GM23338 (cell line): ENCODE measurements around the gene CD33. TPM values are rescaled to one million over a fixed set of nuclear protein-coding genes. Genes with fewer than 3 reads are reported as not detected.

Experiments
- ATAC-seq: fragments of 200-7000 bp; cut with Tn5 transposase; 3 replicates; pipeline ENCODE4 v1.9.1; 2020
- DNase-seq: peaks from one replicate; pipeline ENCODE4 v3.0.0-alpha.2; 2015; ENCODE audit warnings: low spot score
- H2AFZ ChIP-seq: fragments of 200-600 bp; sonication (generic); 2 replicates; pipeline ENCODE4 v1.8.0; 2016; ENCODE audit warnings: antibody characterized with exemption, mild to moderate bottlenecking, moderate library complexity
- H3F3A ChIP-seq: fragments of 200-600 bp; sonication (generic); replicated peaks from 2 replicates; pipeline ENCODE4 v1.8.0; 2017; ENCODE audit warnings: antibody characterized with exemption, mixed run types, low read depth
- H3K27ac ChIP-seq: fragments of 200-600 bp; sonication (generic); 2 replicates; pipeline ENCODE4 v1.6.1; 2016; ENCODE audit warnings: low read depth
- H3K27me3 ChIP-seq: fragments of 200-600 bp; sonication (generic); 2 replicates; pipeline ENCODE4 v1.8.0; 2016; ENCODE audit warnings: mild to moderate bottlenecking, mixed run types, moderate library complexity; ENCODE audit not compliant: insufficient read depth
- H3K36me3 ChIP-seq: fragments of 200-600 bp; sonication (generic); 2 replicates; pipeline ENCODE4 v1.8.0; 2016; ENCODE audit warnings: mild to moderate bottlenecking; ENCODE audit not compliant: insufficient read depth
- H3K4me1 ChIP-seq: fragments of 200-600 bp; sonication (generic); 2 replicates; pipeline ENCODE4 v1.8.0; 2016; ENCODE audit warnings: mild to moderate bottlenecking, moderate library complexity; ENCODE audit not compliant: insufficient read depth
- H3K4me2 ChIP-seq: fragments of 200-600 bp; sonication (generic); 2 replicates; pipeline ENCODE4 v1.7.1; 2017; ENCODE audit warnings: mixed run types
- H3K4me3 ChIP-seq: fragments of 200-600 bp; sonication (generic); 2 replicates; pipeline ENCODE4 v1.6.1; 2016; ENCODE audit warnings: mixed run types
- H3K79me2 ChIP-seq: fragments of 200-600 bp; sonication (generic); replicated peaks from 2 replicates; pipeline ENCODE4 v1.8.0; 2017; ENCODE audit warnings: mild to moderate bottlenecking; ENCODE audit not compliant: insufficient read depth
- H3K9me2 ChIP-seq: fragments of 200-600 bp; sonication (generic); 2 replicates; pipeline ENCODE4 v1.8.0; 2017; ENCODE audit not compliant: insufficient read depth
- H4K20me1 ChIP-seq: fragments of 200-600 bp; sonication (generic); replicated peaks from 2 replicates; pipeline ENCODE4 v1.8.0; 2017; ENCODE audit warnings: mild to moderate bottlenecking; ENCODE audit not compliant: insufficient read depth
- H3K27ac Mint-ChIP-seq: 2 replicates; pipeline ENCODE4 v1.8.0; 2020; ENCODE audit warnings: inconsistent platforms, mild to moderate bottlenecking, moderate library complexity, mixed read lengths
- H3K27me3 Mint-ChIP-seq: 3 replicates; pipeline ENCODE4 v1.8.0; 2022; ENCODE audit warnings: low read depth, mild to moderate bottlenecking, moderate library complexity, mixed read lengths, inconsistent platforms; ENCODE audit not compliant: insufficient read depth, poor library complexity
- H3K36me3 Mint-ChIP-seq: 3 replicates; pipeline ENCODE4 v1.8.0; 2021; ENCODE audit warnings: low read depth, mild to moderate bottlenecking, inconsistent platforms, moderate library complexity, mixed read lengths
- H3K4me1 Mint-ChIP-seq: 3 replicates; pipeline ENCODE4 v1.8.0; 2020; ENCODE audit warnings: mild to moderate bottlenecking, inconsistent platforms, mixed read lengths
- H3K4me3 Mint-ChIP-seq: 3 replicates; pipeline ENCODE4 v1.8.0; 2021; ENCODE audit warnings: moderate library complexity, mild to moderate bottlenecking, inconsistent platforms, mixed read lengths
- H3K9me3 Mint-ChIP-seq: 3 replicates; pipeline ENCODE4 v1.8.0; 2020; ENCODE audit warnings: moderate library complexity, mild to moderate bottlenecking, inconsistent platforms, mixed read lengths
- ZNF114 ChIP-seq: fragments of 250-450 bp; sonication (Bioruptor Pico); IDR thresholded peaks from 2 replicates; pipeline ENCODE4 v1.5.0; 2020; ENCODE audit warnings: mild to moderate bottlenecking, moderate library complexity
- ZNF331 ChIP-seq: fragments of 250-450 bp; sonication (Bioruptor Pico); IDR thresholded peaks from 2 replicates; pipeline ENCODE4 v1.5.0; 2020; ENCODE audit warnings: low read depth, mild to moderate bottlenecking, moderate library complexity
- polyA plus RNA-seq: library from polyadenylated mRNA; unstranded; fragments of >200 nt; fragmentation: Nextera tagmentation; extraction: Ambion mirVana; gene quantifications from 2 replicates; pipeline ENCODE4 v1.2.1, GENCODE V29; 2016
- total RNA-seq: library from RNA; depleted of rRNA; stranded (reverse); fragments of >200 nt; shearing (Covaris generic); gene quantifications from 2 replicates; pipeline ENCODE4 v1.2.3, GENCODE V29; 2014
- TF ChIP-seq, protein P1 (sequence below): fragments of 250-450 bp; sonication (Bioruptor Pico); IDR thresholded peaks from 2 replicates; pipeline ENCODE4 v1.5.0; 2020; ENCODE audit warnings: mild to moderate bottlenecking, moderate library complexity
- TF ChIP-seq, protein P2 (sequence below): IDR thresholded peaks from one replicate; pipeline ENCODE4 v1.6.1; 2018; ENCODE audit warnings: antibody characterized with exemption; ENCODE audit not compliant: unreplicated experiment

Gene CD33
- total and polyA plus RNA-seq, 2 experiments from 2014 or later: 0.45 TPM; not detected in 1

GRCh38 chr19:51203916-51204315 lies 21.0 kb upstream of the CD33 start:
- no peak overlapping the region for H3K4me2 ChIP-seq
- H3K4me1 ChIP-seq: no peaks in the 10 kb centered on the region
- no peak overlapping the region for H3K4me3 ChIP-seq
- DNase-seq (no peak), ATAC-seq (no peak)
- no peak overlapping the region for H2AFZ ChIP-seq
- no peaks in the 10 kb centered on the region for H3F3A ChIP-seq
- H3K36me3 Mint-ChIP-seq: no peaks in the 10 kb centered on the region; the same call in 2 of the 3 replicates
- H3K9me3 Mint-ChIP-seq: peaks cover 82% of the 10 kb centered on the region
- peaks cover 3% of the 10 kb centered on the region for H3K27me3 Mint-ChIP-seq
- H3K79me2 ChIP-seq: no peaks in the 10 kb centered on the region
- no peak overlapping the region for H3K4me3 Mint-ChIP-seq
- no peaks in the 10 kb centered on the region for H4K20me1 ChIP-seq
- no peak overlapping the region for H3K27ac ChIP-seq
- H3K36me3 ChIP-seq: no peaks in the 10 kb centered on the region
- H3K9me2 ChIP-seq: no peaks in the 10 kb centered on the region
- H3K27me3 ChIP-seq: no peaks in the 10 kb centered on the region
- no peaks in the 10 kb centered on the region for H3K4me1 Mint-ChIP-seq
- TF ChIP-seq, protein P1, sequence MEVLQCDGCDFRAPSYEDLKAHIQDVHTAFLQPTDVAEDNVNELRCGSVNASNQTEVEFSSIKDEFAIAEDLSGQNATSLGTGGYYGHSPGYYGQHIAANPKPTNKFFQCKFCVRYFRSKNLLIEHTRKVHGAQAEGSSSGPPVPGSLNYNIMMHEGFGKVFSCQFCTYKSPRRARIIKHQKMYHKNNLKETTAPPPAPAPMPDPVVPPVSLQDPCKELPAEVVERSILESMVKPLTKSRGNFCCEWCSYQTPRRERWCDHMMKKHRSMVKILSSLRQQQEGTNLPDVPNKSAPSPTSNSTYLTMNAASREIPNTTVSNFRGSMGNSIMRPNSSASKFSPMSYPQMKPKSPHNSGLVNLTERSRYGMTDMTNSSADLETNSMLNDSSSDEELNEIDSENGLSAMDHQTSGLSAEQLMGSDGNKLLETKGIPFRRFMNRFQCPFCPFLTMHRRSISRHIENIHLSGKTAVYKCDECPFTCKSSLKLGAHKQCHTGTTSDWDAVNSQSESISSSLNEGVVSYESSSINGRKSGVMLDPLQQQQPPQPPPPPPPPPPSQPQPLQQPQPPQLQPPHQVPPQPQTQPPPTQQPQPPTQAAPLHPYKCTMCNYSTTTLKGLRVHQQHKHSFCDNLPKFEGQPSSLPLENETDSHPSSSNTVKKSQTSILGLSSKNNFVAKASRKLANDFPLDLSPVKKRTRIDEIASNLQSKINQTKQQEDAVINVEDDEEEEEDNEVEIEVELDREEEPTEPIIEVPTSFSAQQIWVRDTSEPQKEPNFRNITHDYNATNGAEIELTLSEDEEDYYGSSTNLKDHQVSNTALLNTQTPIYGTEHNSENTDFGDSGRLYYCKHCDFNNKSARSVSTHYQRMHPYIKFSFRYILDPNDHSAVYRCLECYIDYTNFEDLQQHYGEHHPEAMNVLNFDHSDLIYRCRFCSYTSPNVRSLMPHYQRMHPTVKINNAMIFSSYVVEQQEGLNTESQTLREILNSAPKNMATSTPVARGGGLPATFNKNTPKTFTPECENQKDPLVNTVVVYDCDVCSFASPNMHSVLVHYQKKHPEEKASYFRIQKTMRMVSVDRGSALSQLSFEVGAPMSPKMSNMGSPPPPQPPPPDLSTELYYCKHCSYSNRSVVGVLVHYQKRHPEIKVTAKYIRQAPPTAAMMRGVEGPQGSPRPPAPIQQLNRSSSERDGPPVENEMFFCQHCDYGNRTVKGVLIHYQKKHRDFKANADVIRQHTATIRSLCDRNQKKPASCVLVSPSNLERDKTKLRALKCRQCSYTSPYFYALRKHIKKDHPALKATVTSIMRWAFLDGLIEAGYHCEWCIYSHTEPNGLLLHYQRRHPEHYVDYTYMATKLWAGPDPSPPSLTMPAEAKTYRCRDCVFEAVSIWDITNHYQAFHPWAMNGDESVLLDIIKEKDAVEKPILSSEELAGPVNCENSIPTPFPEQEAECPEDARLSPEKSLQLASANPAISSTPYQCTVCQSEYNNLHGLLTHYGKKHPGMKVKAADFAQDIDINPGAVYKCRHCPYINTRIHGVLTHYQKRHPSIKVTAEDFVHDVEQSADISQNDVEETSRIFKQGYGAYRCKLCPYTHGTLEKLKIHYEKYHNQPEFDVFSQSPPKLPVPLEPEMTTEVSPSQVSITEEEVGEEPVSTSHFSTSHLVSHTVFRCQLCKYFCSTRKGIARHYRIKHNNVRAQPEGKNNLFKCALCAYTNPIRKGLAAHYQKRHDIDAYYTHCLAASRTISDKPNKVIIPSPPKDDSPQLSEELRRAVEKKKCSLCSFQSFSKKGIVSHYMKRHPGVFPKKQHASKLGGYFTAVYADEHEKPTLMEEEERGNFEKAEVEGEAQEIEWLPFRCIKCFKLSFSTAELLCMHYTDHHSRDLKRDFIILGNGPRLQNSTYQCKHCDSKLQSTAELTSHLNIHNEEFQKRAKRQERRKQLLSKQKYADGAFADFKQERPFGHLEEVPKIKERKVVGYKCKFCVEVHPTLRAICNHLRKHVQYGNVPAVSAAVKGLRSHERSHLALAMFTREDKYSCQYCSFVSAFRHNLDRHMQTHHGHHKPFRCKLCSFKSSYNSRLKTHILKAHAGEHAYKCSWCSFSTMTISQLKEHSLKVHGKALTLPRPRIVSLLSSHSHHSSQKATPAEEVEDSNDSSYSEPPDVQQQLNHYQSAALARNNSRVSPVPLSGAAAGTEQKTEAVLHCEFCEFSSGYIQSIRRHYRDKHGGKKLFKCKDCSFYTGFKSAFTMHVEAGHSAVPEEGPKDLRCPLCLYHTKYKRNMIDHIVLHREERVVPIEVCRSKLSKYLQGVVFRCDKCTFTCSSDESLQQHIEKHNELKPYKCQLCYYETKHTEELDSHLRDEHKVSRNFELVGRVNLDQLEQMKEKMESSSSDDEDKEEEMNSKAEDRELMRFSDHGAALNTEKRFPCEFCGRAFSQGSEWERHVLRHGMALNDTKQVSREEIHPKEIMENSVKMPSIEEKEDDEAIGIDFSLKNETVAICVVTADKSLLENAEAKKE (CRISPR knock-in tag): no peak
- TF ChIP-seq, protein P2, sequence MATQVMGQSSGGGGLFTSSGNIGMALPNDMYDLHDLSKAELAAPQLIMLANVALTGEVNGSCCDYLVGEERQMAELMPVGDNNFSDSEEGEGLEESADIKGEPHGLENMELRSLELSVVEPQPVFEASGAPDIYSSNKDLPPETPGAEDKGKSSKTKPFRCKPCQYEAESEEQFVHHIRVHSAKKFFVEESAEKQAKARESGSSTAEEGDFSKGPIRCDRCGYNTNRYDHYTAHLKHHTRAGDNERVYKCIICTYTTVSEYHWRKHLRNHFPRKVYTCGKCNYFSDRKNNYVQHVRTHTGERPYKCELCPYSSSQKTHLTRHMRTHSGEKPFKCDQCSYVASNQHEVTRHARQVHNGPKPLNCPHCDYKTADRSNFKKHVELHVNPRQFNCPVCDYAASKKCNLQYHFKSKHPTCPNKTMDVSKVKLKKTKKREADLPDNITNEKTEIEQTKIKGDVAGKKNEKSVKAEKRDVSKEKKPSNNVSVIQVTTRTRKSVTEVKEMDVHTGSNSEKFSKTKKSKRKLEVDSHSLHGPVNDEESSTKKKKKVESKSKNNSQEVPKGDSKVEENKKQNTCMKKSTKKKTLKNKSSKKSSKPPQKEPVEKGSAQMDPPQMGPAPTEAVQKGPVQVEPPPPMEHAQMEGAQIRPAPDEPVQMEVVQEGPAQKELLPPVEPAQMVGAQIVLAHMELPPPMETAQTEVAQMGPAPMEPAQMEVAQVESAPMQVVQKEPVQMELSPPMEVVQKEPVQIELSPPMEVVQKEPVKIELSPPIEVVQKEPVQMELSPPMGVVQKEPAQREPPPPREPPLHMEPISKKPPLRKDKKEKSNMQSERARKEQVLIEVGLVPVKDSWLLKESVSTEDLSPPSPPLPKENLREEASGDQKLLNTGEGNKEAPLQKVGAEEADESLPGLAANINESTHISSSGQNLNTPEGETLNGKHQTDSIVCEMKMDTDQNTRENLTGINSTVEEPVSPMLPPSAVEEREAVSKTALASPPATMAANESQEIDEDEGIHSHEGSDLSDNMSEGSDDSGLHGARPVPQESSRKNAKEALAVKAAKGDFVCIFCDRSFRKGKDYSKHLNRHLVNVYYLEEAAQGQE: no peak
- TF ChIP-seq ZNF114 (CRISPR knock-in tag): no peak
- no peak for TF ChIP-seq ZNF331 (CRISPR knock-in tag)
- no peak overlapping the region for H3K27ac Mint-ChIP-seq
